Measurements from ENCODE around the gene DDAH1.
"Not testable (repeated sequence)": the region's sequence is repeated elsewhere in the genome, so short reads cannot be mapped to it uniquely, and the experiment has no call there.

The DDAH1 gene

GRCh38 chr1:85470130-85470529, 5.2 kb upstream of the DDAH1 start:
- not testable (repeated sequence) for DNase-seq (ENCODE audit: low read depth, low spot score)

- DNase-seq (ENCODE audit: low read depth, low spot score) = no peak
These were observed 3.1 kb upstream of the DDAH1 start for GRCh38 chr1:85467929-85468540.

GRCh38 chr1:85467036-85467435, 2.1 kb upstream of the DDAH1 start:
- DNase-seq (ENCODE audit: low read depth, low spot score) = no peak

GRCh38 chr1:85465786-85466134, 801 bp upstream of the DDAH1 start:
- no peak for DNase-seq (ENCODE audit: low read depth, low spot score)

GRCh38 chr1:85464497-85465098, 361 bp downstream of the DDAH1 start:
- DNase-seq (ENCODE audit: low read depth, low spot score) = no peak

GRCh38 chr1:85463731-85464496, 1.0 kb downstream of the DDAH1 start:
- DNase-seq (ENCODE audit: low read depth, low spot score) = no peak

- no peak for DNase-seq (ENCODE audit: low read depth, low spot score)
These were observed 1.9 kb downstream of the DDAH1 start for GRCh38 chr1:85462931-85463649.

- DNase-seq (ENCODE audit: low read depth, low spot score) = no peak
These were observed 3.6 kb downstream of the DDAH1 start for GRCh38 chr1:85461216-85461918.

- no peak for DNase-seq (ENCODE audit: low read depth, low spot score)
These were observed 4.3 kb downstream of the DDAH1 start for GRCh38 chr1:85460555-85461088.

GRCh38 chr1:85459290-85459689, 5.7 kb downstream of the DDAH1 start:
- no peak for DNase-seq (ENCODE audit: low read depth, low spot score)

- DNase-seq (ENCODE audit: low read depth, low spot score) = no peak
These were observed 10.7 kb downstream of the DDAH1 start for GRCh38 chr1:85454214-85454613.

GRCh38 chr1:85453640-85454194, 11.2 kb downstream of the DDAH1 start:
- DNase-seq (ENCODE audit: low read depth, low spot score) = no peak

GRCh38 chr1:85452948-85453347, 12.0 kb downstream of the DDAH1 start:
- DNase-seq (ENCODE audit: low read depth, low spot score) = no peak

- DNase-seq (ENCODE audit: low read depth, low spot score) = no peak
These were observed 13.6 kb downstream of the DDAH1 start for GRCh38 chr1:85451236-85451830.

GRCh38 chr1:85450832-85451231, 14.1 kb downstream of the DDAH1 start:
- no peak for DNase-seq (ENCODE audit: low read depth, low spot score)

- DNase-seq (ENCODE audit: low read depth, low spot score) = no peak
These were observed 15.6 kb downstream of the DDAH1 start for GRCh38 chr1:85449356-85449755.

GRCh38 chr1:85448358-85448757, 16.6 kb downstream of the DDAH1 start:
- DNase-seq (ENCODE audit: low read depth, low spot score) = no peak

- no peak for DNase-seq (ENCODE audit: low read depth, low spot score)
These were observed 17.7 kb downstream of the DDAH1 start for GRCh38 chr1:85447006-85447943.

GRCh38 chr1:85445906-85446305, 19.1 kb downstream of the DDAH1 start:
- no peak for DNase-seq (ENCODE audit: low read depth, low spot score)

- DNase-seq (ENCODE audit: low read depth, low spot score) = no peak
These were observed 20.6 kb downstream of the DDAH1 start for GRCh38 chr1:85444381-85444780.

All from iPS DF 19.7 (cell line).